HepG2 (cell line): ENCODE data around the gene BCL2L11.

Source experiments
- ARHGAP35 ChIP-seq: sonication (generic); formaldehyde crosslinking; IDR thresholded peaks from 2 replicates; pipeline ENCODE4 v1.9.0; 2022; ENCODE audit warnings: mild to moderate bottlenecking, inconsistent platforms, moderate library complexity, missing genetic modification reagents, borderline replicate concordance
- HOXA7 ChIP-seq: sonication (generic); formaldehyde crosslinking; IDR thresholded peaks from 2 replicates; pipeline ENCODE4 v1.8.1; 2022; ENCODE audit warnings: mild to moderate bottlenecking, missing genetic modification reagents, moderate library complexity
- RAD21 ChIP-seq: fragments of 450-650 bp; formaldehyde crosslinking; IDR thresholded peaks from 2 replicates; pipeline ENCODE4 v1.5.0; 2020; ENCODE audit warnings: mild to moderate bottlenecking
- SIN3A ChIP-seq: IDR thresholded peaks from 2 replicates; pipeline ENCODE4 v1.6.1; 2011; ENCODE audit warnings: low read depth, mild to moderate bottlenecking, control low read depth, low read length, borderline replicate concordance
- ZNF143 ChIP-seq: sonication (generic); formaldehyde crosslinking; IDR thresholded peaks from 2 replicates; pipeline ENCODE4 v1.4.0; 2020; ENCODE audit warnings: missing genetic modification reagents
- ZNF816 ChIP-seq: sonication (generic); formaldehyde crosslinking; IDR thresholded peaks from 2 replicates; pipeline ENCODE4 v1.8.0; 2022; ENCODE audit warnings: missing genetic modification reagents, mild to moderate bottlenecking, borderline replicate concordance

- TF ChIP-seq ZNF816 (CRISPR knock-in tag) (no peak), HOXA7 (no peak), RAD21 (CRISPR knock-in tag) (no peak), SIN3A (no peak), ARHGAP35 (CRISPR knock-in tag) (no peak), ZNF143 (CRISPR knock-in tag) (no peak)
Measured at GRCh38 chr2:111207851-111208250, 87.1 kb downstream of the BCL2L11 start.
